Cardiac muscle cell (in vitro differentiated cells and primary cell): ENCODE measurements around the gene TBC1D4. TPM values are rescaled to one million over a fixed set of nuclear protein-coding genes. Genes with fewer than 3 reads are reported as not detected.
A peak's percentile ranks its signal among the peaks of the same experiment; 100 is the strongest.

Source experiments
- DNase-seq, 2 donors: peaks; one replicate each; pipeline versions ENCODE4 v3.0.0 to v3.0.0-alpha.2; 2010 to 2017; ENCODE audit warnings: low read depth in 1 of 2, low spot score in 1 of 2
- H3K27ac ChIP-seq: fragments of 200-600 bp; sonication (generic); 2 replicates; pipeline ENCODE4 v1.5.1; 2016
- H3K27me3 ChIP-seq: fragments of 200-600 bp; sonication (generic); 2 replicates; pipeline ENCODE4 v1.6.0; 2016; ENCODE audit warnings: control low read depth
- H3K36me3 ChIP-seq: fragments of 200-600 bp; sonication (generic); 2 replicates; pipeline ENCODE4 v1.5.1; 2016; ENCODE audit warnings: control low read depth
- H3K4me1 ChIP-seq: fragments of 200-600 bp; sonication (generic); 2 replicates; pipeline ENCODE4 v1.8.1; 2017; ENCODE audit warnings: low read depth, mild to moderate bottlenecking, mixed run types
- H3K4me3 ChIP-seq: fragments of 200-600 bp; sonication (generic); 2 replicates; pipeline ENCODE4 v1.5.1; 2016; ENCODE audit warnings: mild to moderate bottlenecking
- H3K9me3 ChIP-seq: fragments of 200-600 bp; sonication (generic); 2 replicates; pipeline ENCODE4 v1.5.1; 2017; ENCODE audit warnings: low read depth, mild to moderate bottlenecking, control low read depth
- polyA plus RNA-seq: library from polyadenylated mRNA; unstranded; fragments of >200 nt; fragmentation: Nextera tagmentation; extraction: Ambion mirVana; gene quantifications from 2 replicates; pipeline ENCODE4 v1.2.1, GENCODE V29; 2016
- total RNA-seq: library from RNA; depleted of rRNA; stranded (reverse); fragments of >200 nt; gene quantifications from 2 replicates; pipeline ENCODE4 v1.2.3, GENCODE V29; 2016
- TF ChIP-seq, protein P1 (sequence below): IDR thresholded peaks from 2 replicates; pipeline ENCODE4 v1.5.1; 2012; ENCODE audit warnings: low read depth, mild to moderate bottlenecking, low read length

The TBC1D4 gene
- total and polyA plus RNA-seq, 2 experiments from 2014 or later, result 14.8 to 43.7 TPM

DNA sequence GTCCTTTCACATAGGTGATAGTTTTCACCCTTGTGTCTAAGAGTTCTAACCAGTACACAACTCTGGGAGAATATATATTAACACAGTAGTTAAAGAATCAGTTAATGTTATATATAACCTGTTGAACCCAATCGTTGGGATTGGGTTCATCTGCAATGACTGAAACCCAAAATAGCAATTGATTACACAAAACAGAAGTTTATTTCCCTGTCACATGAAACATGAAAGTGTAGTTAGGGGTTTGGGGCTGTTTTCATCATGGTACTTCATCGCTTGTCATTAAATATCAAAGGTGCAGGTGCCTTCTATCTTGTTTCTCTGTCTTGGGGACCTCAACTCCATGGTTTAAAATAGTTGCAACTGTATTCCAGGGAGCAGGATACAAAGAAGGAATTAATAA, 106.6 kb downstream of the TBC1D4 start:
- TF ChIP-seq, protein P1, sequence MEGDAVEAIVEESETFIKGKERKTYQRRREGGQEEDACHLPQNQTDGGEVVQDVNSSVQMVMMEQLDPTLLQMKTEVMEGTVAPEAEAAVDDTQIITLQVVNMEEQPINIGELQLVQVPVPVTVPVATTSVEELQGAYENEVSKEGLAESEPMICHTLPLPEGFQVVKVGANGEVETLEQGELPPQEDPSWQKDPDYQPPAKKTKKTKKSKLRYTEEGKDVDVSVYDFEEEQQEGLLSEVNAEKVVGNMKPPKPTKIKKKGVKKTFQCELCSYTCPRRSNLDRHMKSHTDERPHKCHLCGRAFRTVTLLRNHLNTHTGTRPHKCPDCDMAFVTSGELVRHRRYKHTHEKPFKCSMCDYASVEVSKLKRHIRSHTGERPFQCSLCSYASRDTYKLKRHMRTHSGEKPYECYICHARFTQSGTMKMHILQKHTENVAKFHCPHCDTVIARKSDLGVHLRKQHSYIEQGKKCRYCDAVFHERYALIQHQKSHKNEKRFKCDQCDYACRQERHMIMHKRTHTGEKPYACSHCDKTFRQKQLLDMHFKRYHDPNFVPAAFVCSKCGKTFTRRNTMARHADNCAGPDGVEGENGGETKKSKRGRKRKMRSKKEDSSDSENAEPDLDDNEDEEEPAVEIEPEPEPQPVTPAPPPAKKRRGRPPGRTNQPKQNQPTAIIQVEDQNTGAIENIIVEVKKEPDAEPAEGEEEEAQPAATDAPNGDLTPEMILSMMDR, result no peak
- Histone ChIP-seq H3K27me3 (no peaks in the 10 kb centered on the region), H3K27ac (no peak overlapping the region), H3K36me3 (no peaks in the 10 kb centered on the region), H3K9me3 (no peaks in the 10 kb centered on the region), H3K4me1 (peaks cover 20% of the 10 kb centered on the region), H3K4me3 (no peak overlapping the region)
- no peak for DNase-seq

DNA sequence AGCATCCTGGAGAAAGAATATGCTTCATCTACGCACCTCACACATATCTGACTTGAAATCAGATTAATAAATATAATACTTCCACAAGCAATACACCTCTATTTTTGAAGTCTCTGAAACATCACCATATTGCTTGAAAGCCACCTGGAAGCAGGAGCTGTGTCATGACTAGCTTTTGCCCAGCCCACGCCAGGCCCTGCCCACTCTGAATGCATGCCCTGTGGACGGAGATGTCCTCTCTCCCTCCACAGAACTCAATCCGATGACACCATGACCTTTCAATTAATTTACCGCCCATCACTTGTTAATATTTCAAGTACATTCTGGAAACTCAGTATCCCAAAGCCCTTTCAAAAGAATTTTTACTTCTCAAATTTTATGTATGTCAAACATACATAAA, 108.0 kb downstream of the TBC1D4 start:
- Histone ChIP-seq H3K27me3 (no peaks in the 10 kb centered on the region), H3K4me1 (peaks cover 20% of the 10 kb centered on the region), H3K27ac (no peak overlapping the region), H3K4me3 (no peak overlapping the region), H3K9me3 (no peaks in the 10 kb centered on the region), H3K36me3 (no peaks in the 10 kb centered on the region)
- no peak for DNase-seq
- TF ChIP-seq, protein P1, result no peak

DNA sequence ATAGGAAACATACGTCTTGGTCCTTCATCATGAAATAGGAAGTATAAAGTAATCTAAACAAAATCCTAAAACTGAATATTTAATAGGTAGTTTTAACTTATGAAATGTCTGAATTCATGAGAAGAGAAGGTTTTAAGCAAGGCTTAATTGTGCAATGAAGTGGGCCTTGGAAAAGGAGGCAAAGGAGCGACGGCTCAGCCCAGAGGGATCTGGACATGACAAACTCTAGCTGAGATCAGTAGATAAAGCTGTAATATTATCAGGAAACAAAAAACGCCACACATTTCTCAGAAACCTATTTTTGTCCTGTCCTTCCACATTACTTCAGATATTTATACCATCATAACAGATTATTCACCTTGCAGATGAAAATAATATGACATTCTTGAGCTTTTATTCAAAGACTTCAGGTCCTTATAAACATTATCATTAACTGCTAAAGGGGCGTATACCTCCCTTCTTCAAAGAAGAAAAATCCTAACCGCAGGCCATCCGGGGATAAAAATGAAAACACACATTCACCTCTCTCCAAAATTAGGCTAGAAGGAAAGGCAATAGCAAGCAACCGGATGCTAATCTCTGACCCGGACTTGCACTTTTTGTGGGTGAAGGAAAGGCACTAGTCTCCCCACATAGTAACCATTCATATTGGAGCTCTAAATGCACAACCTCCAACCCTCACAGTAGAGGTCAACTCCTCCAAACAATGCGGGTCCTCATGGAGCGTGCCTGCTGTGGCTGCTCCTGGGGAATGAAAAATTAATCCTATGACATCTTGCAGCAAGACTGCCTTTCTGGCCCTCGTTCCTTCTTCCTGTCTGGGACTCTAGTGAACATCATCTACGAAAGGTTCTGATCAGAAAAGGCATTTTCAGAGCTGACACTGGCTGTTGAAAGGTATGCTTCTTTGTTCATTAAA, 108.8 kb downstream of the TBC1D4 start:
- TF ChIP-seq, protein P1, result no peak
- Histone ChIP-seq H3K27ac (peak overlapping the region; percentile 13), H3K4me1 (peaks cover 24% of the 10 kb centered on the region), H3K27me3 (no peaks in the 10 kb centered on the region), H3K4me3 (no peak overlapping the region), H3K36me3 (no peaks in the 10 kb centered on the region), H3K9me3 (no peaks in the 10 kb centered on the region)
- DNase-seq, result peak in 1 of 2 donors; percentile 31

DNA sequence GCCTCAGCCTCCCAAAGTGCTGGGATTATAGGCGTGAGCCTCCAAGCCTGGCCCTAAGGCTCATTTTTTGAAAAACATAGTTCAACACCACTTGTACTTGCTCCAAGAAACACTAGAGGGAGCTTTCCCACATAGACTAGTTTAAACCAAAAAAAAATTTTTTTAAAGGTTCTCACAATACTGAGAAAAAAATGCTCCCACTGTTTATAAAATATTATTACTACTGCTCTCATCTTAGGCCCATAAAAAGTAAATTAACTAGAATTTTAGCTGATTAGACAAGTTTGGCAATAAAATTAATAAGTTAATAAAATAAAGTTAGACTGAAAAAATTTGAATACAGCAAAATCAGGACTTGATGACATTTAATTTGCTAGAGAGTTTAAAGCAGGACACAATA, 109.5 kb downstream of the TBC1D4 start:
- Histone ChIP-seq H3K9me3 (no peaks in the 10 kb centered on the region), H3K27me3 (no peaks in the 10 kb centered on the region), H3K4me3 (no peak overlapping the region), H3K36me3 (no peaks in the 10 kb centered on the region), H3K27ac (peak overlapping the region; percentile 13), H3K4me1 (peaks cover 29% of the 10 kb centered on the region)
- DNase-seq, result peak; percentile 54 to 72
- TF ChIP-seq, protein P1, result peak; percentile 69

DNA sequence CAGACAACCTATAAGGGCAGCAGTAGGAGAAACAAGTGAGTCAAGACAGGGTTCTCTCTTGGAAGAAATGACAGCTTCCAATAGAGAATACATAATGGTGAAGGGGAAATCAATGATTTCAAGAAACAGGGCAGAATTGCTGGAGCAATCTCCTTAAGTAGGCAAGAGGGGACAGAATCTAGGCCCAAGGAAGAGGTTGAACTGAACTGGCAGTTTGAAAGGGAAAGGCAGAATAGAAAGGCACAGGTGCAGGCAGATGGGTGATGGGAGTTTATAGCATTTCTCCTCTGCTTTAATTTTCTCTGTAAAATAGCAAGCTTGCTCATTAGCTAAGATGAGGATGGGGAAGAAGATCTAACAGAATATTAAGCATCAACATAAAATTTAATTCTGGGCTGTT, 110.8 kb downstream of the TBC1D4 start:
- H3K27ac ChIP-seq, result no peak overlapping the region
- H3K27me3 ChIP-seq, result no peaks in the 10 kb centered on the region
- H3K4me1 ChIP-seq, result peaks cover 38% of the 10 kb centered on the region
- TF ChIP-seq, protein P1, result no peak
- H3K9me3 ChIP-seq, result no peaks in the 10 kb centered on the region
- DNase-seq, result no peak
- no peaks in the 10 kb centered on the region for H3K36me3 ChIP-seq
- no peak overlapping the region for H3K4me3 ChIP-seq
